AG09319 (cell line): ENCODE measurements around the gene YARS1.

Experiments used
- DNase-seq: peaks from one replicate; pipeline ENCODE4 v3.0.0-alpha.2; 2010; ENCODE audit warnings: low read depth; ENCODE audit errors: extremely low read depth
- TF ChIP-seq, protein P1 (sequence below): IDR thresholded peaks from 2 replicates; pipeline ENCODE4 v1.5.1; 2011; ENCODE audit warnings: low read depth, mild to moderate bottlenecking, inconsistent platforms, low read length, moderate library complexity

YARS1 gene

DNA sequence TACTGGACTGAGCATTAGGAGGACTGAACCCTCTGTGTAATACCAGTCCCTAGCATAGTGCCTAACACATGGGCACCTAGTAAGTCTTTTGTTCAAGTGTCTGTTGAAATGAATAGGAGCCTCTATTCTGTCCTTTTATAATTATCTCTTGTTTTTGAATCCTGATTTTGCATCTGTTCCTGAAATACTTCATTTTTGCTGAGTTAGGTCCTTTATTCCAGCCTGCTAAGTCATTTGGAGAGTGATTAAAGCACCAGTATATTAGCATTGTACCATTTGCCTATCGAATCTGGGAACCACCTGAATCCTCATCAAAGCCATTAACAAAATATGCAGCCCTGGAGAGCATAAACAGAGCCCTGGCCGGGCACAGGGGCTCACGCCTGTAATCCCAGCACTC, 32.3 kb downstream of the YARS1 start:
- TF ChIP-seq, protein P1, sequence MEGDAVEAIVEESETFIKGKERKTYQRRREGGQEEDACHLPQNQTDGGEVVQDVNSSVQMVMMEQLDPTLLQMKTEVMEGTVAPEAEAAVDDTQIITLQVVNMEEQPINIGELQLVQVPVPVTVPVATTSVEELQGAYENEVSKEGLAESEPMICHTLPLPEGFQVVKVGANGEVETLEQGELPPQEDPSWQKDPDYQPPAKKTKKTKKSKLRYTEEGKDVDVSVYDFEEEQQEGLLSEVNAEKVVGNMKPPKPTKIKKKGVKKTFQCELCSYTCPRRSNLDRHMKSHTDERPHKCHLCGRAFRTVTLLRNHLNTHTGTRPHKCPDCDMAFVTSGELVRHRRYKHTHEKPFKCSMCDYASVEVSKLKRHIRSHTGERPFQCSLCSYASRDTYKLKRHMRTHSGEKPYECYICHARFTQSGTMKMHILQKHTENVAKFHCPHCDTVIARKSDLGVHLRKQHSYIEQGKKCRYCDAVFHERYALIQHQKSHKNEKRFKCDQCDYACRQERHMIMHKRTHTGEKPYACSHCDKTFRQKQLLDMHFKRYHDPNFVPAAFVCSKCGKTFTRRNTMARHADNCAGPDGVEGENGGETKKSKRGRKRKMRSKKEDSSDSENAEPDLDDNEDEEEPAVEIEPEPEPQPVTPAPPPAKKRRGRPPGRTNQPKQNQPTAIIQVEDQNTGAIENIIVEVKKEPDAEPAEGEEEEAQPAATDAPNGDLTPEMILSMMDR = no peak
- no peak for DNase-seq

DNA sequence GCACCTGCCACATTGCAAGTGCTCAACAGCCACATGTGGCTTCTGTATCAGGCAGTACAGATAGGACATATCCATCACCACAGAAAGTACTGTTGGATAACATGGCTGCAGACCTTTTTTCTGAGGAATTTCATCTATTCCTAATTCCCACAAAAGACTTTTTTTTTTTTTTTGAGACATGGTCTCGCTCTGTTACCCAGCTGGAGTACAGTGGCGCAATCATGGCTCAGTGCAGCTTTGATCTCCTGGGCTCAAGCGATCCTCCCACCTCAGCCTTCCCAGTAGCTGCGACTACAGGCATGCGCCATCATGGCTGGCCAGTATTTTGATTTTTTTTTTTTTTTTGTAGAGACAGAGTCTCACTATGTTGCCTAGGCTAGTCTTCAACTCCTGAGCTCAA, 33.3 kb downstream of the YARS1 start:
- TF ChIP-seq, protein P1 = no peak
- no peak for DNase-seq

DNA sequence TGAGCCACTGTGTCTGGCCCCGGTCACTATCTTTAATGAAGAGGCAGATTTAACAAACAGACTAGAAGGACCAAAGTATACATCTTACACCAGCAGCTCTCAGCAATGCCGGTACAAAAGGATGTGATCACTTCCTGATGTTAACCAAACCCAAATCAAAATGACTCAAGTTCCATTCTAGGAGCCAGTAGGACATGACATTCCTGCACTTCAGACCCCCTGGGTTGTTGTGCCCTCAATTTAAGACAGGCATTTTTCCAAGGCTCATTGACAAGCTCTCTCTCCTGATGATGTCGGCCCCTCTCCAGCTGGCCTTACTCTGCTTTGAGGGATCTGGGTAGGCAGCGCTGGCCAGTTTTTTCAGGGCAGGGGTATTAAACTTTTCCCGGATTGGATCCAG, 35.1 kb downstream of the YARS1 start:
- TF ChIP-seq, protein P1 = no peak
- DNase-seq = no peak

DNA sequence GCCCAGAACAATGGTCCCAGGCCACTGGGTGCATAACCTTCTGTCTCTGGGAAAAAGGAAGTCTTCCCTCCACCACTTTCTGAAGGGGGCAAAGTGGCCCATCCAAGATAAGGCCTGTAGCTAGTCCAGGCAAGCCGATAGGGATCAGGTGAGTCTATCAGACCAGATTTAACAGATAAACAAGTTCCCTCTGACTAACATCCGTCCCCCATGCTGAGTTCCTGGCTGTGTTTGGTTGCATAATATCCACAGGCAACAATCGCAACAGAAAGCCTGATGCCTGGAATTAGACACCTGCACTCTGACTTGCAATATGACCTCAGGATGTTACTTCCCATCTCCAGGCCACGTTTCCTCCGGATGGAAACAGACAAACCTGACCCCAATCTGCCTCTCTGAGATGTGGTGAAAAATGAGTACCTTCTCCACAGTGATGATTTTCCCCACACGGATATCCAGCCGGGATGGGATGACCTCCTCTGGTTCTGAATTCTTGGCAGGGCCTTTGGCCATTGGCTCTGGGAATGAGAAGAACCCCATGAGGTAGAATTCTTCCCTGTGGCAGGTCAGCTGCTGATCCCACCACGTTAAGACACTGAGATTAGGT, 36.4 kb downstream of the YARS1 start:
- TF ChIP-seq, protein P1 = no peak
- DNase-seq = no peak

DNA sequence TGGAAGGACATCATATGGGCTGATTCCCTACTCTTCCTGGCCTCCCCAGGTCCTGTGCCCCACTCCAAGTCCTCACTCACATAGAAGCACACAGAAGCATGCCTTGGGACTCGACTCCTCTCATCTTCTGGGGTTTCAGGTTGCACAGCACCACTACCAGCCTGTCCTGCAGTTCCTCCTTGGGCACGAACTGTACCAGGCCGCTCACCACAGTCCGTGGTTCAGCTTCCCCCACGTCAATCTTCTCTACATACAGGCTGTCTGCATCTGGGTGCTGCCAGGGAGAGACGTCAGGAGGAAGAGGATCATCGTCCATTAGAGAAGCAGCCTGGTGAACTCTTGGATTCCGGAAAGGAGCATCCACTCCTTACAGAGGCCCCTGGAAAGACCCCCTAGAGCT, 37.2 kb downstream of the YARS1 start:
- no peak for DNase-seq
- TF ChIP-seq, protein P1 = no peak

DNA sequence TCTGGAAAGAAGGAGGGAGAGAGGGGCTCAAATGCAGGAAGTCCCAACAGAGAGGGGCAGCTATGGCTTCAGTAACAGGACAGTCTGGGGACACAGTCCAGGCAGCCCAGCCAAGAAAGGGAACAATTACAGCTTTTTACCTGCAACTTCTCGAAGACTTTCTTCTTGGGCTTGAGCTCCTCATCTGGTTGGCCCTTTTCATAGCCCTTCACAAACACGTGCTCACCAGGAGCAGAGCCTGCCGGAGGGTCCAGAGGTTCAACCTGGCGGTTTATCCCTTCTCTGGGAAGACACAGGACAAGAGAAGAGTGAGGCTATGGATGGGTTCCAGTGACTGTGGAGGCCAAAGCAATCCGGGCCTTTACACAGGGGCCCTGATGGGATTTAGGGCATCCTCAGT, 37.9 kb downstream of the YARS1 start:
- TF ChIP-seq, protein P1 = no peak
- DNase-seq = no peak

DNA sequence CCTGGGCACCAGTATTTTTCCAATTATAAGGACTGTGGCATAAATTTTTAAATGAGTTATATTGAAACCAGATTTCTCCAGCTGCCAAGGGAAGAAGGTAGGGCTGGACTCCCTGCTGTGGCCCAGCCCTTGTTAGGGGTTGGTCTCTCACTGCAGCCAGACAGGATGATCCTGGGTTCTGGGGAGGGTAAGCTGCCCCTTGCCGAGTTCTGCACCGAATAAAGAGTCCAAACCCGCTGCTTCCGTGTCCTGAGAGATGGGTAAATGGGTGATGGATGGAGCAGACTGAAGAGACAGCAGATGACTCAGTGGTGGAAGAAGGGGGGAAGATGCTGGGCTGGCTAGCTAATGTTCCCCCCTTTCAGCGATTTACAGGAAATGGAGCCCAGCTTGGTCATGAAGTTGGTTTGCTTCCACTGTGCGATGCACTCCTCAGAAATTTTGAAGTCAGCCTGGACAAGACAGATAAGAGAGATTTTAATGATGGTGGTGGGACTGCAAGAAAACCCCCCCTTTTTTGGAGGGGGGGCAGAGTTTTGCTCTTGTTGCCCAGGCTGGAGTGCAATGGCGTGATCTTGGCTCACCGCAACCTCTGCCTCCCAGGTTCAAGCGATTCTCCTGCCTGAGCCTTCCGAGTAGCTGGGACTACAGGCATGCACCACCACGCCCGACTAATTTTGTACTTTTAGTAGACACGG, 41.4 kb downstream of the YARS1 start:
- TF ChIP-seq, protein P1 = no peak
- DNase-seq = no peak
